RPMI7951 (cell line): ENCODE results near the gene ALPL. TPM values are rescaled to one million over a fixed set of nuclear protein-coding genes. Genes with fewer than 3 reads are reported as not detected.
A peak's percentile ranks its signal among the peaks of the same experiment; 100 is the strongest.

Experiments used
- DNase-seq: peaks from one replicate; pipeline ENCODE4 v3.0.0-alpha.2; 2012; ENCODE audit warnings: low read depth
- total RNA-seq: library from RNA; depleted of rRNA; stranded (reverse); fragments of >200 nt; shearing (Covaris generic); gene quantifications from 2 replicates; pipeline ENCODE4 v1.2.3, GENCODE V29; 2014

The ALPL gene
- total RNA-seq, 1 experiment from 2014 or later = 1.3 TPM

- no peak for DNase-seq
These were observed 21.3 kb downstream of the ALPL start for GRCh38 chr1:21530368-21531016.

- no peak for DNase-seq
These were observed 22.0 kb downstream of the ALPL start for GRCh38 chr1:21531241-21531640.

- DNase-seq = no peak
These were observed 23.3 kb downstream of the ALPL start for GRCh38 chr1:21532496-21532895.

GRCh38 chr1:21532992-21533534, 23.8 kb downstream of the ALPL start:
- no peak for DNase-seq

- no peak for DNase-seq
These were observed 24.9 kb downstream of the ALPL start for GRCh38 chr1:21534146-21534545.

- DNase-seq = peak; percentile 58
These were observed 25.6 kb downstream of the ALPL start for GRCh38 chr1:21534674-21535378.

GRCh38 chr1:21536218-21536617, 27.0 kb downstream of the ALPL start:
- DNase-seq = no peak

- no peak for DNase-seq
These were observed 28.3 kb downstream of the ALPL start for GRCh38 chr1:21537511-21537931.

GRCh38 chr1:21537932-21538630, 28.9 kb downstream of the ALPL start:
- DNase-seq = no peak

GRCh38 chr1:21539933-21540332, 30.7 kb downstream of the ALPL start:
- DNase-seq = peak; percentile 17

- no peak for DNase-seq
These were observed 32.1 kb downstream of the ALPL start for GRCh38 chr1:21541329-21541728.

- DNase-seq = peak; percentile 29
These were observed 32.6 kb downstream of the ALPL start for GRCh38 chr1:21541835-21542234.

GRCh38 chr1:21543598-21543997, 34.4 kb downstream of the ALPL start:
- no peak for DNase-seq

GRCh38 chr1:21544095-21544494, 34.9 kb downstream of the ALPL start:
- DNase-seq = no peak

- no peak for DNase-seq
These were observed 37.1 kb downstream of the ALPL start for GRCh38 chr1:21546122-21546825.

GRCh38 chr1:21547876-21548275, 38.7 kb downstream of the ALPL start:
- no peak for DNase-seq

GRCh38 chr1:21550097-21550496, 40.9 kb downstream of the ALPL start:
- DNase-seq = peak; percentile 30

- no peak for DNase-seq
These were observed 41.7 kb downstream of the ALPL start for GRCh38 chr1:21550866-21551475.

- DNase-seq = peak; percentile 60
These were observed 43.5 kb downstream of the ALPL start for GRCh38 chr1:21552715-21553114.

- DNase-seq = peak; percentile 81
These were observed 44.1 kb downstream of the ALPL start for GRCh38 chr1:21553116-21553926.
